Upper lobe of left lung (tissue), 4 donors: ENCODE data around the gene PSMG3.

ENCODE experiments used
- EP300 ChIP-seq, 4 donors: sonication (generic); formaldehyde crosslinking; IDR thresholded peaks; one replicate each; pipeline ENCODE4 v1.5.1; 2017; ENCODE audit warnings: antibody characterized with exemption in 4 of 4, control low read depth in 2 of 4
- POLR2A ChIP-seq, 4 donors: fragments of 450-650 bp; IDR thresholded peaks; one replicate each; pipeline ENCODE4 v1.5.1; 2016 to 2017; ENCODE audit warnings: antibody characterized with exemption in 4 of 4, mild to moderate bottlenecking in 2 of 4
- TF ChIP-seq, protein P1 (sequence below), 6 experiments: fragments of 450-650 bp in 4 of 6; fragments of 200-600 bp in 2 of 6; sonication (generic) in 2 of 6; IDR thresholded peaks; one replicate each; pipeline ENCODE4 v1.5.1; 2016 to 2019; ENCODE audit warnings: antibody characterized with exemption in 6 of 6

DNA sequence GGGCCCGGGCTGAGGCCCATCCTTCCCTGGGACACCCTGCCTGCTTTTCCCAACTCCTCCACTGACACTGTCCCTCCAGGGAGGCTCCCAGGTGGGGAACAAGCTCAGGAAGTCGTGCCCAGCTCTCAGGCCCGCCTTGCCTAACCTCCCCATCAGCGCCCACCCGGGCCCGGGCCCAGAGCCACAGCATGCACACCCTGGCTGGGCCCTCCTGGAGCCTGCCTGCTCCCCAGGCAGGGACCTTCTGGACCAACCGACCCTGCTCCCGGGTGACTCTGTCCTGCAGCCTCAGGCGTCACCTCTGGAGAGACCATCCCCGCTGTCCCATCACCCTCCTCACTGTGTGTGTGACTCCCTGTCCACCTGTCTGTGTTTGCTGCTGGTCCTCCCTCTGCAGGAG, 12.1 kb downstream of the PSMG3 start:
- no peak for TF ChIP-seq POLR2A (IDR thresholded peaks at IDR 0.05)
- no peak for TF ChIP-seq EP300 (IDR thresholded peaks at IDR 0.05)
- TF ChIP-seq, protein P1, sequence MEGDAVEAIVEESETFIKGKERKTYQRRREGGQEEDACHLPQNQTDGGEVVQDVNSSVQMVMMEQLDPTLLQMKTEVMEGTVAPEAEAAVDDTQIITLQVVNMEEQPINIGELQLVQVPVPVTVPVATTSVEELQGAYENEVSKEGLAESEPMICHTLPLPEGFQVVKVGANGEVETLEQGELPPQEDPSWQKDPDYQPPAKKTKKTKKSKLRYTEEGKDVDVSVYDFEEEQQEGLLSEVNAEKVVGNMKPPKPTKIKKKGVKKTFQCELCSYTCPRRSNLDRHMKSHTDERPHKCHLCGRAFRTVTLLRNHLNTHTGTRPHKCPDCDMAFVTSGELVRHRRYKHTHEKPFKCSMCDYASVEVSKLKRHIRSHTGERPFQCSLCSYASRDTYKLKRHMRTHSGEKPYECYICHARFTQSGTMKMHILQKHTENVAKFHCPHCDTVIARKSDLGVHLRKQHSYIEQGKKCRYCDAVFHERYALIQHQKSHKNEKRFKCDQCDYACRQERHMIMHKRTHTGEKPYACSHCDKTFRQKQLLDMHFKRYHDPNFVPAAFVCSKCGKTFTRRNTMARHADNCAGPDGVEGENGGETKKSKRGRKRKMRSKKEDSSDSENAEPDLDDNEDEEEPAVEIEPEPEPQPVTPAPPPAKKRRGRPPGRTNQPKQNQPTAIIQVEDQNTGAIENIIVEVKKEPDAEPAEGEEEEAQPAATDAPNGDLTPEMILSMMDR (IDR thresholded peaks at IDR 0.05) = no peak
